HG03565 (cell line): ENCODE results near the gene C17orf78.
"Not testable (repeated sequence)": the region's sequence is repeated elsewhere in the genome, so short reads cannot be mapped to it uniquely, and the experiment has no call there.

ENCODE experiments used
- ATAC-seq: cut with Tn5 transposase; IDR thresholded peaks from one replicate; pipeline ENCODE4 v1.9.1; 2021; ENCODE audit warnings: mild to moderate bottlenecking, moderate library complexity; ENCODE audit not compliant: unreplicated experiment

The C17orf78 gene

GRCh38 chr17:37385474-37385990 lies 9.7 kb downstream of the C17orf78 start:
- no peak for ATAC-seq

DNA sequence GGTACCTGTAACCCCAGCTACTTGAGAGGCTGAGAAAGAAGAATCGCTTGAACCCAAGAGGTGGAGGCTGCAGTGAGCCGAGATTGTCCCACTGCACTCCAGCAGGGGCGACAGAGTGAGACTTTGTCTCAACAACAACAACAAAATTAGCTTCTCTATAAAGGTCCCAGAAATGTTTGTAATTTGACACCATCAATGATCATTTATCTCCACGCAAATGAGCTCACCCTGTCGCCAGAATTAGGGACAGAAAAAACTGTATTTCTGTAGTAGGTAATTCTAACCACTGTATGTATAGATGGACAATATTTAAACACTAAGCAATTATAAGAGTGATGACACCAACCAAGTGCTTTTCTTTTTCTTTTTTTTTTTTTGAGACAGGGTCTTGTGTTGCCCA lies 10.7 kb downstream of the C17orf78 start:
- ATAC-seq, result no peak

GRCh38 chr17:37388266-37388665 lies 12.5 kb downstream of the C17orf78 start:
- ATAC-seq, result no peak

GRCh38 chr17:37389160-37389559 lies 13.4 kb downstream of the C17orf78 start:
- ATAC-seq, result no peak

GRCh38 chr17:37391146-37391545 lies 15.4 kb downstream of the C17orf78 start:
- no peak for ATAC-seq

DNA sequence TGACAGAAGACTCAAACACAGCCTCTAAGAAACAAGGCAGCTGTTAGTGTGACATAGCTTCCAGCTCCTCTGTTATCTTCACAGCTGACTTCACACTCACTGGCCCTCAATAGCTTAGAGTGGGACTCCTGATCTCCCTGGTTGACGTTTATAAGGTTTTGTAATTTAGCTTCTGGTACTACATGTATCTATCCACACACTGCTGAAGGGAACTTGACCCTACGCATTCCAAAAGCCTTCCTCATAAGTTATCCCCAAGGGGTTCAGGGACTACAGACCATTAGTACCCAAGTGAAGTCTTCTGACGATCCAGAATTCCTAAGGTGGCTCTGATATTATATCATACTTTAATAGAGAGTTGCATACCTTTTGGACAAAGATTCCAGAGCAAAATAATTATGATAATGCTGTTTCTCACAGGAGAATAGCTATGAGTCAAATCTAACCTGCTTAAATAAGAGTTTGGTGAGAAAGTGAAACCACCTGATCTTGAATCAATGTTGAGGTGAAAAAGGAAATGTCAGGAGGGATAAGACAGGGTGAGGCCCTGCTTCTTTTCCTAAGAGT lies 16.3 kb downstream of the C17orf78 start:
- ATAC-seq, result no peak

GRCh38 chr17:37393352-37393751 lies 17.6 kb downstream of the C17orf78 start:
- no peak for ATAC-seq

DNA sequence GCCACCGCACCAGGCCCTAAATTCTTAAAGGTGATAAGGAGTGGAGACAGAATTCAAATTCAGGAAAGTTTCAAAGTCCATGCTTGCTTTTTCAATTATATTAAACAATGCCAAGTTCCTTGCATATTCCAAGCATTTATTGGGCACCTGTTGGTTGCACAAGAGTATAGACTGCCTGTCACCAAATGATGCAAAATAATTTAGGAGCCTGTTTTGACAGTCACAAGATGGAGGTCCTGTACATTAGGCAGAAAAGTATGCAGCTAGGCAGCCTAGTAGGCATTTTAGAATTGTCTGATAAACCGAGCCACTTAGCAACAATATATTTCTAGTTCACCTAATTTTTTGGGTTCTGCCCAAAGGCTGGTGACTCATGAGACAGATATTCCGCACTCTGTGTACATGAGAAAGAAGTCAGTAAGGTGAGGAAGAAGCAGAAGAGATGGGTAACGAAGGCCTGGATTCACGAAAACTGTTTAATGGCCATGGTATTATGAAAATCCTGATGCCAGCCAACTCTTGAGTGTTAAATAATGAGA lies 23.5 kb downstream of the C17orf78 start:
- no peak for ATAC-seq

GRCh38 chr17:37400505-37400904 lies 24.7 kb downstream of the C17orf78 start:
- ATAC-seq, result no peak

GRCh38 chr17:37405522-37405921 lies 29.7 kb downstream of the C17orf78 start:
- ATAC-seq, result not testable (repeated sequence)

- peak; percentile 22 for ATAC-seq
Observed at GRCh38 chr17:37405955-37406634, 30.3 kb downstream of the C17orf78 start.

- ATAC-seq, result peak; percentile 67
Observed at GRCh38 chr17:37406635-37407461, 31.1 kb downstream of the C17orf78 start, which contains the start of the genes ACACA and TADA2A. ACACA (minus strand) TSS chr17:37406836; CDS start chr17:37406299, 537 bp downstream. TADA2A (plus strand) TSS chr17:37406886; CDS start chr17:37411366, 4,480 bp downstream.

DNA sequence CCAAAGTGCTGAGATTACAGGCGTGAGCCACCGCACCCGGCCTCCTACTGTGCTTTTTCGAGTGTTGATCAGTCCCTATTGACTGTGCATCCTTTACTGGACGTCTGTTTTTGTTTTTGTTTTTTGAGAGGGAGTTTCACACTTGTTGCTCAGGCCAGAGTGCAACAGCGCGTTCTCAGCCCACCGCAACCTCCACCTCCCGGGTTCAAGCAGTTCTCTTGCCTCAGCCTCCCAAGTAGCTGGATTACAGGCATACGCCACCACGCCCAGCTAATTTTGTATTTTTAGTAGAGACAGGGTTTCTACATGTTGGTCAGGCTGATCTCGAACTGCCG lies 32.3 kb downstream of the C17orf78 start:
- ATAC-seq, result not testable (repeated sequence)

- ATAC-seq, result no peak
Observed at GRCh38 chr17:37410357-37410756, 34.6 kb downstream of the C17orf78 start.

DNA sequence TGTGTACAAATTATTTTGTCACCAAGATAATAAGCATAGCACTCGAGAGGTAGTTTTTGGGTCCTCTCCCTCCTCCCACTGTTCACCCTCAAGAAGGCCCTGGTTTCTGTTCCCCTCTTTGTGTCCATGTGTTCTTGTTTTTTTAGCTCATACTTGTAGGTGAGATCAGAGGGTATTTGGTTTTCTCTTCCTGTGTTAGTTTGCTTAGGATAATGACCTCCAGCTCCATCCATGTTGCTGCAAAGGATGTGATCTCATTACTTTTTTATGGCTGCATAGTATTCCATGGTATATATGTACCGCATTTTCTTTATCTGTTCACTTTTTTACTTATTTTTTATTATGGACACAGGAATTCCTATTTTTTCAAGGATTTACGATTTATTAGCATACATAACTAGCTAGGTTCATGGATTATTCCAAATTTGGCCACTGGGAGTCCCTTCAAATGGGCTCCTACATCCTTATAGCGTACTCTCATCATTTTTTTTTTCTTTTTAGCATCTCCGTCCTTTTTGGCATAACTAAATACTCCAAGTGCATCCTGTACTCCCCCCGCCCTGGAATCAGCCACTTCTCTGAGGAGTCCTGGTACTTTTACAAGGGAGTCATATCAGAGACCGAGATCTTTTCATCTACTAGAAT lies 38.2 kb downstream of the C17orf78 start:
- no peak for ATAC-seq

GRCh38 chr17:37417852-37418251 lies 42.1 kb downstream of the C17orf78 start:
- no peak for ATAC-seq

- no peak for ATAC-seq
Observed at GRCh38 chr17:37422971-37423625, 47.3 kb downstream of the C17orf78 start.

- ATAC-seq, result no peak
Observed at GRCh38 chr17:37425268-37425667, 49.5 kb downstream of the C17orf78 start.

- no peak for ATAC-seq
Observed at GRCh38 chr17:37429039-37429438, 53.3 kb downstream of the C17orf78 start.

DNA sequence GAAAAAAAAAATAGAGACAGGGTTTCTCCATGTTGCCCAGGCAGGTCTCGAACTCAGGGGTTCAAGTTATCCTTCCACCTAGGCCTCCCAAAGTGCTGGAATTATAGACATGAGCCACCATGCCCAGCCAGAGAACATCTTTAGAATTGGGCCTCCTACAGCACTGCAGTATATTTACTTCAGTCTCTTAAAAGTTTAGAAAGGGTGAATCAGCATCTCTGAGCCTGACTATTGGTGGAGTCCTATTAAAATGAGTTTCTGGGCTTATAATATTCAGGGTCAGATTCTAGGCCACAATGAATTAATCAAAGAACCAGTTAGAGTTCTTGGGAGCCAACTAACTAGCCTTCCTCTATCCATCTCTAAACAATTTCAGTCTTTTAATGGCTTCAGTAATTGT lies 53.7 kb downstream of the C17orf78 start:
- ATAC-seq, result no peak
